Measurements from ENCODE around the gene RALGPS1.
A peak's percentile ranks its signal among the peaks of the same experiment; 100 is the strongest.

The RALGPS1 gene, protein sequence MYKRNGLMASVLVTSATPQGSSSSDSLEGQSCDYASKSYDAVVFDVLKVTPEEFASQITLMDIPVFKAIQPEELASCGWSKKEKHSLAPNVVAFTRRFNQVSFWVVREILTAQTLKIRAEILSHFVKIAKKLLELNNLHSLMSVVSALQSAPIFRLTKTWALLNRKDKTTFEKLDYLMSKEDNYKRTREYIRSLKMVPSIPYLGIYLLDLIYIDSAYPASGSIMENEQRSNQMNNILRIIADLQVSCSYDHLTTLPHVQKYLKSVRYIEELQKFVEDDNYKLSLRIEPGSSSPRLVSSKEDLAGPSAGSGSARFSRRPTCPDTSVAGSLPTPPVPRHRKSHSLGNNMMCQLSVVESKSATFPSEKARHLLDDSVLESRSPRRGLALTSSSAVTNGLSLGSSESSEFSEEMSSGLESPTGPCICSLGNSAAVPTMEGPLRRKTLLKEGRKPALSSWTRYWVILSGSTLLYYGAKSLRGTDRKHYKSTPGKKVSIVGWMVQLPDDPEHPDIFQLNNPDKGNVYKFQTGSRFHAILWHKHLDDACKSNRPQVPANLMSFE

GRCh38 chr9:126914458-126915280 is at the start of gene RALGPS1:
Gene RALGPS1, plus strand, starts transcription at chr9:126914782. Its CDS starts 47,508 bp downstream, at chr9:126962290.
- Mint-ChIP-seq H3K36me3 (ENCODE audit: low read depth) (no peaks in the 10 kb centered on the region), H3K9me3 (peaks cover 7% of the 10 kb centered on the region), H3K4me3 (peak within 1 kb of the TSS; percentile 42)

GRCh38 chr9:126869368-126869767 is 45.2 kb upstream of the RALGPS1 start:
- Mint-ChIP-seq H3K27ac (no peak overlapping the region), H3K27me3 (no peaks in the 10 kb centered on the region), H3K4me3 (no peak overlapping the region), H3K9me3 (no peaks in the 10 kb centered on the region), H3K36me3 (ENCODE audit: low read depth) (peaks cover 82% of the 10 kb centered on the region), H3K4me1 (ENCODE audit: low read depth) (peaks cover 66% of the 10 kb centered on the region)
- intact Hi-C loops (cut with micrococcal nuclease) = no loop called here

More at GRCh38 chr9:126914458-126915280, at the start of gene RALGPS1:
- Mint-ChIP-seq H3K27me3 (peaks cover 40% of the 10 kb centered on the region), H3K27ac (no peak within 1 kb of the TSS), H3K4me1 (ENCODE audit: low read depth) (peaks cover 11% of the 10 kb centered on the region)
- intact Hi-C loops (cut with micrococcal nuclease) = loop anchor here (1.0 kb wide), 1 partner anchor 54 kb away; the partner anchor contains the start of gene ZBTB34

DNA sequence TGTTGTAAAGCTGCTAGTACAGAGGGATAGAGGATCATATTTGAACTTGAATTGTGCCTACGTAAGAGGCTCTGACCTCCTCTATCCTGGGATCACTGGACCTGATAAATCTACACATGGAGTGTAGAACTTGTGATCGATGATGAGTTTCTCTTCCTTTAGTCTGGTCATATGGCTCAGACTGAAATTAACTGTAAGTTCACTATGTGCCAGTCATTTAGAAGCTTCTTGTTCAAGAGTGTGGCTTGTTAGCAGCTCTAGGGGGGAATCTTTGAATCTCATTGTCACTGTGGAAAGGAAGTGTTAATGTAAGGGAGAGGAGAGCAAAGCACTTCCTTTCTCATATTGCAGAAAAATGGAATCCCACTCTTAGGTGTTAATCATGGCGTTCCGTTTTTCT is 42.1 kb upstream of the RALGPS1 start:
- no peak overlapping the region for H3K4me3 Mint-ChIP-seq
- peaks cover 66% of the 10 kb centered on the region for H3K36me3 Mint-ChIP-seq (ENCODE audit: low read depth)
- no peaks in the 10 kb centered on the region for H3K27me3 Mint-ChIP-seq
- H3K4me1 Mint-ChIP-seq (ENCODE audit: low read depth) = peaks cover 55% of the 10 kb centered on the region
- intact Hi-C loops (cut with micrococcal nuclease) = no loop called here
- H3K9me3 Mint-ChIP-seq = no peaks in the 10 kb centered on the region
- peak overlapping the region; percentile 46 for H3K27ac Mint-ChIP-seq

GRCh38 chr9:126874546-126875314 is 39.9 kb upstream of the RALGPS1 start:
- H3K36me3 Mint-ChIP-seq (ENCODE audit: low read depth) = peaks cover 66% of the 10 kb centered on the region
- H3K27me3 Mint-ChIP-seq = no peaks in the 10 kb centered on the region
- peak overlapping the region; percentile 7 for H3K27ac Mint-ChIP-seq
- H3K9me3 Mint-ChIP-seq = no peaks in the 10 kb centered on the region
- intact Hi-C loops (cut with micrococcal nuclease) = no loop called here
- H3K4me3 Mint-ChIP-seq = no peak overlapping the region
- H3K4me1 Mint-ChIP-seq (ENCODE audit: low read depth) = peaks cover 34% of the 10 kb centered on the region

GRCh38 chr9:126875756-126876510 is 38.6 kb upstream of the RALGPS1 start:
- Mint-ChIP-seq H3K4me1 (ENCODE audit: low read depth) (peaks cover 32% of the 10 kb centered on the region), H3K4me3 (no peak overlapping the region), H3K27me3 (no peaks in the 10 kb centered on the region), H3K9me3 (no peaks in the 10 kb centered on the region), H3K36me3 (ENCODE audit: low read depth) (peaks cover 74% of the 10 kb centered on the region), H3K27ac (no peak overlapping the region)
- intact Hi-C loops (cut with micrococcal nuclease) = no loop called here

DNA sequence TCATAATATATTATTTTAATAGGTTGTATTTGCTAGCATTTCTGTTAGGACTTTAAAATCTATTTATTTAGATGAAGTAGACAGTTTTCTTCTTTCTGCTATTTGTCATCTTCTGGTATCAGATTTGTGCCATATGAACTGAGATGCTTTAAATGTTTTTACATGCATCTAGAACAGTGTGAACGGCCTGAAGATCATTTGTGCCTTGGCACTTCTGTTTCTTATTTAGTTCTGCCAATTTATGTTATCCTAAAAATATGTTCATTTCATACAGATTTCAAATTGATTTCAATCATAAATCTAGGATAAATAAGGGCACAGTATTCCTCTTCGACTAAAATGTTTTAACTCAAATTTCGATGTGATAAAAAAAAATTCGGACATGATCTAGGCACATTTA is 38.1 kb upstream of the RALGPS1 start:
- Mint-ChIP-seq H3K9me3 (no peaks in the 10 kb centered on the region), H3K4me1 (ENCODE audit: low read depth) (peaks cover 29% of the 10 kb centered on the region), H3K27me3 (no peaks in the 10 kb centered on the region)

GRCh38 chr9:126877418-126877817 is 37.2 kb upstream of the RALGPS1 start:
- no peak overlapping the region for H3K27ac Mint-ChIP-seq
- H3K36me3 Mint-ChIP-seq (ENCODE audit: low read depth) = peaks cover 79% of the 10 kb centered on the region
- intact Hi-C loops (cut with micrococcal nuclease) = no loop called here
- H3K27me3 Mint-ChIP-seq = no peaks in the 10 kb centered on the region
- no peak overlapping the region for H3K4me3 Mint-ChIP-seq
- H3K4me1 Mint-ChIP-seq (ENCODE audit: low read depth) = peaks cover 25% of the 10 kb centered on the region
- no peaks in the 10 kb centered on the region for H3K9me3 Mint-ChIP-seq

More for the DNA sequence above, 38.1 kb upstream of the RALGPS1 start:
- intact Hi-C loops (cut with micrococcal nuclease) = no loop called here
- Mint-ChIP-seq H3K36me3 (ENCODE audit: low read depth) (peaks cover 75% of the 10 kb centered on the region), H3K4me3 (no peak overlapping the region), H3K27ac (peak overlapping the region; percentile 22)

DNA sequence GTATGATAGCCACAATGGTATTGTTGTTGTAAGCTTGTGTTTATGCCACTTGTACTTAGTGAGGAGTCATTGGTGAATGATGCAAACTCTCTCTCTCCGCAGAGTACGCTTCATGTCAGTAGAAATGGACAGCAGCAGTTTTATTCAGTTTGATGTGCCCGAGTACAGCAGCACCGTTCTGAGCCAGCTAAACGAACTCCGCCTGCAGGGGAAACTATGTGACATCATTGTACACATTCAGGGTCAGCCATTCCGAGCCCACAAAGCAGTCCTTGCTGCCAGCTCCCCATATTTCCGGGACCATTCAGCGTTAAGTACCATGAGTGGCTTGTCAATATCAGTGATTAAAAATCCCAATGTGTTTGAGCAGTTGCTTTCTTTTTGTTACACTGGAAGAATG is 35.3 kb upstream of the RALGPS1 start:
- Mint-ChIP-seq H3K4me1 (ENCODE audit: low read depth) (peaks cover 30% of the 10 kb centered on the region), H3K4me3 (no peak overlapping the region)

DNA sequence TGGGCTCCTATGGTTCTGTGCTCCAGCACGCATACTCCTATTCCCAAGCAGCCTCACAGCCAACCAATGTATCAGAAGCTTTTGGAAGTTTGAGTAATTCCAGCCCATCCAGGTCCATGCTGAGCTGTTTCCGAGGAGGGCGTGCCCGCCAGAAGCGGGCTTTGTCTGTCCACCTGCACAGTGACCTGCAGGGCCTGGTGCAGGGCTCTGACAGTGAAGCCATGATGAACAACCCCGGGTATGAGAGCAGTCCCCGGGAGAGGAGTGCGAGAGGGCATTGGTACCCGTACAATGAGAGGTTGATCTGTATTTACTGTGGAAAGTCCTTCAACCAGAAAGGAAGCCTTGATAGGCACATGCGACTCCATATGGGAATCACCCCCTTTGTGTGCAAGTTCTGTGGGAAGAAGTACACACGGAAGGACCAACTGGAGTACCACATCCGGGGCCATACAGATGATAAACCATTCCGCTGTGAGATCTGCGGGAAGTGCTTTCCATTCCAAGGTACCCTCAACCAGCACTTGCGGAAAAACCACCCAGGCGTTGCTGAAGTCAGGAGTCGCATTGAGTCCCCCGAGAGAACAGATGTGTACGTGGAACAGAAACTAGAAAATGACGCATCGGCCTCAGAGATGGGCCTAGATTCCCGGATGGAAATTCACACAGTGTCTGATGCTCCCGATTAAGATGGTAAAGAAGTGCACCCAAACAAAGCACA is 34.2 kb upstream of the RALGPS1 start:
- Mint-ChIP-seq H3K4me1 (ENCODE audit: low read depth) (peaks cover 22% of the 10 kb centered on the region), H3K27me3 (no peaks in the 10 kb centered on the region), H3K4me3 (no peak overlapping the region), H3K36me3 (ENCODE audit: low read depth) (peaks cover 82% of the 10 kb centered on the region), H3K27ac (no peak overlapping the region), H3K9me3 (no peaks in the 10 kb centered on the region)
- intact Hi-C loops (cut with micrococcal nuclease) = no loop called here

More for the DNA sequence above, 35.3 kb upstream of the RALGPS1 start:
- H3K36me3 Mint-ChIP-seq (ENCODE audit: low read depth) = peaks cover 84% of the 10 kb centered on the region
- intact Hi-C loops (cut with micrococcal nuclease) = no loop called here
- no peaks in the 10 kb centered on the region for H3K27me3 Mint-ChIP-seq
- no peak overlapping the region for H3K27ac Mint-ChIP-seq
- H3K9me3 Mint-ChIP-seq = no peaks in the 10 kb centered on the region

DNA sequence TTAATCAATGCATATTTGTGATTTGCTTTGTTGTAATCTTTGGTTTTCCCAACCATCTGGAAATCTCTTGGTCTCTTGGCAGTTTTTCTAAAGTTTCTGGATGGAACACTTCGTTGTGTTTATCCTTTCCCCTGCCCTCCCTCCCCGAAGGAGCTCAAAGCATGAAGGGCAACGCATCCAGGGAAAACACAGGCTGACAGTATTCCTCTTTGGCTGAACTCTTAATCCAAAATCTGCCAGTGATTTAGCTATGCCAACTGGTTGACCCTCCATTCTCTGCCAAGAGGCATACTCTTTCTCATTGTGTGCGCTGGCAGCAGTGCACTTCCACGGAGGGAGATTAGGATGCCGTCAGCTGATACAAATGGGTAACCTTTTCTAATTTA is 33.6 kb upstream of the RALGPS1 start:
- intact Hi-C loops (cut with micrococcal nuclease) = no loop called here
- Mint-ChIP-seq H3K36me3 (ENCODE audit: low read depth) (peaks cover 88% of the 10 kb centered on the region), H3K4me1 (ENCODE audit: low read depth) (peaks cover 17% of the 10 kb centered on the region), H3K9me3 (no peaks in the 10 kb centered on the region), H3K27ac (no peak overlapping the region), H3K4me3 (no peak overlapping the region), H3K27me3 (no peaks in the 10 kb centered on the region)

DNA sequence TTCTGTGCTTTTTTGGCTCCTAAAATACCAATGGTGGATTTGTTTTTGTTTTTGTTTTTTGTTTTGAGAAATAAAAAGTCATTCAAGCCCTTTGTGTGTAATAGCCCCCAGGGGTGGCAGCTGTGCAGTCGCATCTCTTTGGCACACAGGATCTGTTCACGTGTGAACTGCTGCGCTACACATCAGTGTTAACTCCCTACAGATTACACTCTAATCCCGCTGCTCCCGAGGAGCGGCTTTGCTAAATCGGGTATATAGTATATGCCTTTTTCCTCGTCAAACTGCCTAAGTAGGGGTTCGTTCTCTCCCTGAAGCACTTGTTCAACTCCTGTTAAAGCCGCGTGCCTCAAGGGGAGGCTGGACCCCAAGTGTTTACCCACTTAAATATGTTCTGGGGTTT is 31.8 kb upstream of the RALGPS1 start:
- no peaks in the 10 kb centered on the region for H3K9me3 Mint-ChIP-seq
- intact Hi-C loops (cut with micrococcal nuclease) = no loop called here
- H3K27ac Mint-ChIP-seq = no peak overlapping the region
- no peaks in the 10 kb centered on the region for H3K27me3 Mint-ChIP-seq
- peaks cover 13% of the 10 kb centered on the region for H3K4me1 Mint-ChIP-seq (ENCODE audit: low read depth)
- H3K36me3 Mint-ChIP-seq (ENCODE audit: low read depth) = peaks cover 82% of the 10 kb centered on the region
- H3K4me3 Mint-ChIP-seq = no peak overlapping the region

GRCh38 chr9:126883636-126884035 is 30.9 kb upstream of the RALGPS1 start:
- Mint-ChIP-seq H3K9me3 (no peaks in the 10 kb centered on the region), H3K27me3 (no peaks in the 10 kb centered on the region), H3K36me3 (ENCODE audit: low read depth) (peaks cover 73% of the 10 kb centered on the region), H3K27ac (no peak overlapping the region), H3K4me1 (ENCODE audit: low read depth) (peaks cover 13% of the 10 kb centered on the region), H3K4me3 (no peak overlapping the region)
- intact Hi-C loops (cut with micrococcal nuclease) = no loop called here
